ENCODE results near the gene SLIT3. TPM values are rescaled to one million over a fixed set of nuclear protein-coding genes. Genes with fewer than 3 reads are reported as not detected.

The SLIT3 gene
- total RNA-seq, 1 experiment from 2014 or later: 0.44 TPM

DNA sequence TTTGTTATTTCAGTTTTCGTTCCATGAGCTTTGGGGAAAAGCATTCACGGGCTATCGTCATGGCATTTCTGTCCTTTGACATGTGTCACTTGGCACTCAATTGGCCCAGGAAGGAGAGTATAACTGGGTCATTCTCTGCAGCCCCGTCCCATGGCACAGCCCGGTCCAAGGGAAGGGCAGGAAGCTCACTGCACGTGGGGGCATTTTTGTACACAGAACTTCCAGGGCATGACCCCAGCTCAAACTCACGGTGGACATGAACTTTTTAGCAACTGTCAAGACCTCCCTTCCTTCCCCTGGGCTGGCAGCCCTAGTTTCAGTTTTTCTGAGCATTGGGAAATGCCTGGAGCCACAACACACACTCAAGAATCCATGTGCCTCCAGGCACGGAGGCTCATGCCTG, 560.1 kb downstream of the SLIT3 start:
- H3F3A ChIP-seq (ENCODE audit: low read length, unreplicated experiment): no peaks in the 10 kb centered on the region
- ChIA-PET POLR2A (ENCODE audit: unreplicated experiment) (no interaction called here), CTCF (no interaction called here)
- no peaks in the 10 kb centered on the region for H4K20me1 ChIP-seq (ENCODE audit: low read length)
- H3K36me3 ChIP-seq (ENCODE audit: low read depth, low read length): no peaks in the 10 kb centered on the region
- H3K27me3 ChIP-seq (ENCODE audit: low read length): peaks cover 33% of the 10 kb centered on the region
- H3K9me2 ChIP-seq (replicated peaks; ENCODE audit: low read length): no peaks in the 10 kb centered on the region
- no peaks in the 10 kb centered on the region for H3K9me3 ChIP-seq (ENCODE audit: low read length)
- H2AFZ ChIP-seq (ENCODE audit: low read length): no peak overlapping the region
- DNase-seq: no peak
- no peak overlapping the region for H3K4me2 ChIP-seq (ENCODE audit: low read length)
- no peak for ATAC-seq
- no peak overlapping the region for H3K9ac ChIP-seq (ENCODE audit: low read length)
- H3K4me1 ChIP-seq (ENCODE audit: insufficient read depth, low read length): no peaks in the 10 kb centered on the region
- TF ChIP-seq EZH2 (IDR thresholded peaks at IDR 0.05; ENCODE audit: low read length, unreplicated experiment) (no peak), CTCF (conservative IDR thresholded peaks at IDR 0.05; ENCODE audit: low read depth, low read length) (no peak), EZH2phosphoT487 (IDR thresholded peaks at IDR 0.05; ENCODE audit: borderline replicate concordance, low read length) (no peak)
- H3K79me2 ChIP-seq (ENCODE audit: low read length): no peaks in the 10 kb centered on the region
- intact Hi-C loops (cut with micrococcal nuclease): no loop called here
- BruUV-seq (replicated peaks): no TSS peak
- no peak overlapping the region for H3K27ac ChIP-seq (ENCODE audit: low read length)
- no peak overlapping the region for H3K4me3 ChIP-seq (ENCODE audit: low read length)

DNA sequence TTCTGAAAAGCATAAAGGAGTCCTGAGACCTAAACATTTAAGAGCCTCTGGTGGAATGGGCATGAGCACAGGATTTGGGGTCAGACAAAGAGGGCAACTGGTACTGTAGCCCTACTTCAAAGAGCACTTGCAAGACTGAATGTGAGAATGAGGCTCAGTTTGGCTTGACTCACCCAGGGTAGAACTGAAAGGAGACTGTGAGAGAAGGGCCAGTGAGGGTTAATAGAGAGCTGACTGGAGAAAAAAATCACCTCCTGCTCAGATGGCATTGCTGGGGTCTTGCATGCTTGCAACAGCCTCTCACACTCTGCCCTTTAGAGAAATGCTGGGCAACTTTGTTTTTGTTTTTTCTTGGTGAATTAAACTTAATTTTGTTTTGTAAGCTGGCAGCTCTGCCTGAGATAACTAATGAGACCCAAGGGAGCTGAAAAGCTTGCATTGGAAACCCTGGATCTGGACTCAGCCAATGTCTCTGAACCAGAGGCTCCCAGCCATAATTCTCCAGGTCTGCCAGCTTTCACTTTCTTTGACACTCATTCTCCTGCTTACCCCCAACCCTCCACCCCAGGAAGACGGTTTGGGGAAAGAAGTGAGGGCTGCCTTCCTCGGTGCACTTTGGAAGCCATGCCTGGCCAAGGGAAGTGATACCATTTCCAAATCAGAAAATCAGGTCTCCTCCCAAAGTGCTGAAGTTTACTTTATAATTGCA, 560.7 kb downstream of the SLIT3 start:
- no peaks in the 10 kb centered on the region for H3K9me2 ChIP-seq (replicated peaks; ENCODE audit: low read length)
- no peaks in the 10 kb centered on the region for H3K4me1 ChIP-seq (ENCODE audit: insufficient read depth, low read length)
- DNase-seq: no peak
- TF ChIP-seq EZH2 (IDR thresholded peaks at IDR 0.05; ENCODE audit: low read length, unreplicated experiment): no peak
- no peak for TF ChIP-seq EZH2phosphoT487 (IDR thresholded peaks at IDR 0.05; ENCODE audit: borderline replicate concordance, low read length)
- no peak for TF ChIP-seq CTCF (conservative IDR thresholded peaks at IDR 0.05; ENCODE audit: low read depth, low read length)
- no TSS peak for BruUV-seq (replicated peaks)
- no peaks in the 10 kb centered on the region for H3K9me3 ChIP-seq (ENCODE audit: low read length)
- H3K27me3 ChIP-seq (ENCODE audit: low read length): peaks cover 33% of the 10 kb centered on the region
- no peaks in the 10 kb centered on the region for H3K36me3 ChIP-seq (ENCODE audit: low read depth, low read length)
- no peak overlapping the region for H3K9ac ChIP-seq (ENCODE audit: low read length)
- no peak overlapping the region for H3K4me2 ChIP-seq (ENCODE audit: low read length)
- no peak overlapping the region for H3K27ac ChIP-seq (ENCODE audit: low read length)
- no peaks in the 10 kb centered on the region for H4K20me1 ChIP-seq (ENCODE audit: low read length)
- CTCF ChIA-PET: no interaction called here
- H3K4me3 ChIP-seq (ENCODE audit: low read length): no peak overlapping the region
- no peaks in the 10 kb centered on the region for H3F3A ChIP-seq (ENCODE audit: low read length, unreplicated experiment)
- H2AFZ ChIP-seq (ENCODE audit: low read length): no peak overlapping the region
- POLR2A ChIA-PET (ENCODE audit: unreplicated experiment): no interaction called here
- no peak for ATAC-seq
- no peaks in the 10 kb centered on the region for H3K79me2 ChIP-seq (ENCODE audit: low read length)
- intact Hi-C loops (cut with micrococcal nuclease): no loop called here

GRCh38 chr5:168737066-168737465, 563.9 kb downstream of the SLIT3 start:
- Histone ChIP-seq H3K79me2 (ENCODE audit: low read length) (no peaks in the 10 kb centered on the region), H3K4me2 (ENCODE audit: low read length) (no peak overlapping the region), H3K36me3 (ENCODE audit: low read depth, low read length) (no peaks in the 10 kb centered on the region), H2AFZ (ENCODE audit: low read length) (no peak overlapping the region), H3K9ac (ENCODE audit: low read length) (no peak overlapping the region), H3K27me3 (ENCODE audit: low read length) (peaks cover 28% of the 10 kb centered on the region), H3K4me1 (ENCODE audit: insufficient read depth, low read length) (no peaks in the 10 kb centered on the region), H3K9me2 (replicated peaks; ENCODE audit: low read length) (no peaks in the 10 kb centered on the region), H3K9me3 (ENCODE audit: low read length) (no peaks in the 10 kb centered on the region), H3F3A (ENCODE audit: low read length, unreplicated experiment) (no peaks in the 10 kb centered on the region), H3K4me3 (ENCODE audit: low read length) (no peak overlapping the region), H3K27ac (ENCODE audit: low read length) (no peak overlapping the region), H4K20me1 (ENCODE audit: low read length) (no peaks in the 10 kb centered on the region)
- DNase-seq (no peak), ATAC-seq (no peak)
- ChIA-PET POLR2A (ENCODE audit: unreplicated experiment) (no interaction called here), CTCF (no interaction called here)
- TF ChIP-seq CTCF (conservative IDR thresholded peaks at IDR 0.05; ENCODE audit: low read depth, low read length): no peak
- TF ChIP-seq EZH2 (IDR thresholded peaks at IDR 0.05; ENCODE audit: low read length, unreplicated experiment): no peak
- no peak for TF ChIP-seq EZH2phosphoT487 (IDR thresholded peaks at IDR 0.05; ENCODE audit: borderline replicate concordance, low read length)
- intact Hi-C loops (cut with micrococcal nuclease): no loop called here
- BruUV-seq (replicated peaks): no TSS peak

All from PC-3 (cell line).